ENCODE data around the gene KCNG3. TPM values are rescaled to one million over a fixed set of nuclear protein-coding genes. Genes with fewer than 3 reads are reported as not detected.

The KCNG3 gene
- total RNA-seq, 1 donor from 2014 or later: 0.79 TPM

Other genes starting within 250 kb of the KCNG3 start
- gene COX7A2L, start 132.8 kb downstream of the KCNG3 start, total RNA-seq: 240 and 250 TPM in 2 replicates
- gene MTA3, start 74.7 kb upstream of the KCNG3 start, total RNA-seq: 25.8 and 28.5 TPM in 2 replicates

Data from kidney epithelial cell (primary cell).